Neural progenitor cell (in vitro differentiated cells): ENCODE measurements around the gene CCDC102B. TPM values are rescaled to one million over a fixed set of nuclear protein-coding genes. Genes with fewer than 3 reads are reported as not detected.

Experiments used
- DNase-seq: peaks from one replicate; pipeline ENCODE4 v3.0.0-alpha.2; 2016; ENCODE audit warnings: low spot score
- H2AFZ ChIP-seq: fragments of 200-600 bp; sonication (generic); replicated peaks from 2 replicates; pipeline ENCODE4 v1.6.1; 2016; ENCODE audit warnings: antibody characterized with exemption
- H3F3A ChIP-seq: fragments of 200-600 bp; sonication (generic); 2 replicates; pipeline ENCODE4 v1.6.1; 2016; ENCODE audit warnings: antibody characterized with exemption, low read depth
- H3K27ac ChIP-seq: fragments of 200-600 bp; sonication (generic); 2 replicates; pipeline ENCODE4 v1.5.1; 2016; ENCODE audit warnings: mild to moderate bottlenecking
- H3K27me3 ChIP-seq: fragments of 200-600 bp; sonication (generic); 2 replicates; pipeline ENCODE4 v1.6.1; 2016; ENCODE audit warnings: mild to moderate bottlenecking, moderate library complexity
- H3K36me3 ChIP-seq: fragments of 200-600 bp; sonication (generic); 2 replicates; pipeline ENCODE4 v1.5.1; 2016
- H3K4me1 ChIP-seq: fragments of 200-600 bp; sonication (generic); 2 replicates; pipeline ENCODE4 v1.6.1; 2016; ENCODE audit warnings: mixed run types
- H3K4me2 ChIP-seq: fragments of 200-600 bp; sonication (generic); 2 replicates; pipeline ENCODE4 v1.6.1; 2016
- H3K4me3 ChIP-seq: fragments of 200-600 bp; sonication (generic); 2 replicates; pipeline ENCODE4 v1.5.1; 2016
- H3K79me2 ChIP-seq: fragments of 200-600 bp; sonication (generic); 2 replicates; pipeline ENCODE4 v1.6.1; 2016; ENCODE audit warnings: low read depth
- H3K9ac ChIP-seq: fragments of 200-600 bp; sonication (generic); 2 replicates; pipeline ENCODE4 v1.6.1; 2016
- H3K9me3 ChIP-seq: fragments of 200-600 bp; sonication (generic); 2 replicates; pipeline ENCODE4 v1.5.1; 2016; ENCODE audit warnings: low read depth
- H4K20me1 ChIP-seq: fragments of 200-600 bp; sonication (generic); 2 replicates; pipeline ENCODE4 v1.6.1; 2016; ENCODE audit warnings: low read depth
- H3K27ac Mint-ChIP-seq: 3 replicates; pipeline ENCODE4 v1.8.0; 2021; ENCODE audit warnings: mixed read lengths
- H3K27me3 Mint-ChIP-seq: 2 replicates; pipeline ENCODE4 v1.8.0; 2022; ENCODE audit warnings: low read depth, mild to moderate bottlenecking, inconsistent platforms, moderate library complexity, mixed read lengths; ENCODE audit not compliant: insufficient read depth
- H3K36me3 Mint-ChIP-seq: 3 replicates; pipeline ENCODE4 v1.8.0; 2021; ENCODE audit warnings: mixed read lengths
- H3K4me1 Mint-ChIP-seq: 3 replicates; pipeline ENCODE4 v1.8.0; 2021; ENCODE audit warnings: mixed read lengths
- H3K4me3 Mint-ChIP-seq: 3 replicates; pipeline ENCODE4 v1.8.0; 2021; ENCODE audit warnings: mild to moderate bottlenecking, moderate library complexity, mixed read lengths
- H3K9me3 Mint-ChIP-seq: 3 replicates; pipeline ENCODE4 v1.8.0; 2020; ENCODE audit warnings: mixed read lengths
- EZH2 ChIP-seq: fragments of 200-600 bp; sonication (generic); IDR thresholded peaks from 2 replicates; pipeline ENCODE4 v1.6.1; 2017; ENCODE audit warnings: antibody characterized with exemption, mild to moderate bottlenecking, moderate library complexity
- EZH2phosphoT487 ChIP-seq: fragments of 200-600 bp; sonication (generic); IDR thresholded peaks from 2 replicates; pipeline ENCODE4 v1.6.1; 2017; ENCODE audit warnings: antibody characterized with exemption
- total RNA-seq: library from RNA; depleted of rRNA; stranded (reverse); fragments of >200 nt; gene quantifications from 2 replicates; pipeline ENCODE4 v1.2.3, GENCODE V29; 2015; ENCODE audit warnings: low replicate concordance
- TF ChIP-seq, protein P1 (sequence below): fragments of 200-600 bp; sonication (generic); IDR thresholded peaks from 2 replicates; pipeline ENCODE4 v1.5.1; 2017; ENCODE audit warnings: antibody characterized with exemption, mild to moderate bottlenecking

Gene CCDC102B
- total RNA-seq, 1 donor from 2014 or later = 26.2 TPM

DNA sequence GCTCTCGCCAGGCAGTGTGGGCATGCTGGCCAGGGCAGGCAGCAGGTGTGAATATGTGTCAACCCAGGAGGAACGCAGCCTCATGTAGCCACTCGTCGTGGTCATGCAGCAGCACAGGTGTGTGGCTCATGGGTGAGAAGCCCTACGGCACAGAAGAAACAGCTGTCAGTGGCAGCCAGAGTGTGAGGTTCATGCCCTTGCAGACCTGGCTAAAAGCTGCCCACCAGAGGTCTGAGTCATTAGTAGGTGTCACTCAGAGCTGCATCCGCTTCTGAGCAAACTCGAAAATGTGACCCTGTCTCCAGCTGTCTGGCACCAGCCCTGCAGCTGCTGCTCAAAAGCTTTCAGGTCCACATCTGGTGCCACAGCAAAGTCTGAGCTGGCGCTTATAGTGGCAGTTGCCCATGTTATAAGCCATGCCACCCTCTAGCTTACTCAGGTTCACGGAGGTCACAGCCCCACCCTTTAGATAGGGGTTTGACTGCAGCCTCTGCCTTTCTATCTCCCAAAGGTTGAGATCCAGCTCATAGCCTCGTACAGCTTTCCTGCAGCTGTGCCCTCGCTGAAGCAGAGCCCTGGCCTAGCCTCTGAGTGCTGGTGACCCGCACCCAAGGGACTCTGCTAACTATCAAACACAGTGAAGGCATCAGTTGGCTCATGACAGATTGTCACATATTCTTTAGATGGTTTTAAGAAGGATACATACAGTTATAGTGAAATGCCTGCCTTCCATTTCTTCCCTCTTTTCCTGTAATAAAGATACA lies 195.0 kb downstream of the CCDC102B start:
- Mint-ChIP-seq H3K9me3 (peaks cover 12% of the 10 kb centered on the region), H3K27ac (no peak overlapping the region), H3K27me3 (no peaks in the 10 kb centered on the region), H3K36me3 (no peaks in the 10 kb centered on the region), H3K4me3 (no peak overlapping the region), H3K4me1 (peaks cover 13% of the 10 kb centered on the region)
- Histone ChIP-seq H3K27ac (no peak overlapping the region), H3K9ac (no peak overlapping the region), H3K27me3 (no peaks in the 10 kb centered on the region), H3K79me2 (no peaks in the 10 kb centered on the region), H3K36me3 (no peaks in the 10 kb centered on the region), H3K4me1 (no peaks in the 10 kb centered on the region), H3K4me3 (no peak overlapping the region), H3F3A (no peaks in the 10 kb centered on the region), H2AFZ (no peak overlapping the region), H3K9me3 (no peaks in the 10 kb centered on the region), H3K4me2 (no peak overlapping the region), H4K20me1 (no peaks in the 10 kb centered on the region)
- DNase-seq = no peak
- no peak for TF ChIP-seq EZH2
- TF ChIP-seq, protein P1, sequence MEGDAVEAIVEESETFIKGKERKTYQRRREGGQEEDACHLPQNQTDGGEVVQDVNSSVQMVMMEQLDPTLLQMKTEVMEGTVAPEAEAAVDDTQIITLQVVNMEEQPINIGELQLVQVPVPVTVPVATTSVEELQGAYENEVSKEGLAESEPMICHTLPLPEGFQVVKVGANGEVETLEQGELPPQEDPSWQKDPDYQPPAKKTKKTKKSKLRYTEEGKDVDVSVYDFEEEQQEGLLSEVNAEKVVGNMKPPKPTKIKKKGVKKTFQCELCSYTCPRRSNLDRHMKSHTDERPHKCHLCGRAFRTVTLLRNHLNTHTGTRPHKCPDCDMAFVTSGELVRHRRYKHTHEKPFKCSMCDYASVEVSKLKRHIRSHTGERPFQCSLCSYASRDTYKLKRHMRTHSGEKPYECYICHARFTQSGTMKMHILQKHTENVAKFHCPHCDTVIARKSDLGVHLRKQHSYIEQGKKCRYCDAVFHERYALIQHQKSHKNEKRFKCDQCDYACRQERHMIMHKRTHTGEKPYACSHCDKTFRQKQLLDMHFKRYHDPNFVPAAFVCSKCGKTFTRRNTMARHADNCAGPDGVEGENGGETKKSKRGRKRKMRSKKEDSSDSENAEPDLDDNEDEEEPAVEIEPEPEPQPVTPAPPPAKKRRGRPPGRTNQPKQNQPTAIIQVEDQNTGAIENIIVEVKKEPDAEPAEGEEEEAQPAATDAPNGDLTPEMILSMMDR = no peak
- TF ChIP-seq EZH2phosphoT487 = no peak

DNA sequence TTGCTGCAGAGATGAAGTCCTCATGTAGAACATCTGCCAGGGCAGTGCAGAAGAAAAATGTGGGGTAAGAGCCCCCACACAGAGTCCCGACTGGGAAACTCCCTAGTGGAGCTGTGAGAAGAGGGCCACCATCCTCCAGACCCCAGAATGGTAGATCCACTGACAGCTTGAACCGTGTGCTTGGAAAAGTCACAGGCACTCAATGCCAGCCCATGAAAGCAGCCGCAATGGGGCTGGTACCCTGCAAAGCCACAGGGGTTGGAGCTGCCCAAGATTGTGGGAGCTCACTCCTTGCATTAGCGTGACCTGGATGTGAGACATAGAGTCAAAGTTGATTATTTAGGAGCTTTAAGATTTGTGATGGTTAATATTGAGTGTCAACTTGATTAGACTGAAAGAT lies 197.8 kb downstream of the CCDC102B start:
- Mint-ChIP-seq H3K9me3 (peaks cover 12% of the 10 kb centered on the region), H3K4me3 (no peak overlapping the region), H3K36me3 (no peaks in the 10 kb centered on the region), H3K27ac (no peak overlapping the region), H3K4me1 (peaks cover 11% of the 10 kb centered on the region), H3K27me3 (no peaks in the 10 kb centered on the region)
- Histone ChIP-seq H2AFZ (no peak overlapping the region), H3K4me3 (no peak overlapping the region), H3K27me3 (no peaks in the 10 kb centered on the region), H3K4me1 (no peaks in the 10 kb centered on the region), H3K9ac (no peak overlapping the region), H3F3A (no peaks in the 10 kb centered on the region), H3K9me3 (no peaks in the 10 kb centered on the region), H3K4me2 (no peak overlapping the region), H3K79me2 (no peaks in the 10 kb centered on the region), H3K27ac (no peak overlapping the region), H4K20me1 (no peaks in the 10 kb centered on the region), H3K36me3 (no peaks in the 10 kb centered on the region)
- no peak for DNase-seq
- TF ChIP-seq, protein P1 = no peak
- no peak for TF ChIP-seq EZH2
- TF ChIP-seq EZH2phosphoT487 = no peak

DNA sequence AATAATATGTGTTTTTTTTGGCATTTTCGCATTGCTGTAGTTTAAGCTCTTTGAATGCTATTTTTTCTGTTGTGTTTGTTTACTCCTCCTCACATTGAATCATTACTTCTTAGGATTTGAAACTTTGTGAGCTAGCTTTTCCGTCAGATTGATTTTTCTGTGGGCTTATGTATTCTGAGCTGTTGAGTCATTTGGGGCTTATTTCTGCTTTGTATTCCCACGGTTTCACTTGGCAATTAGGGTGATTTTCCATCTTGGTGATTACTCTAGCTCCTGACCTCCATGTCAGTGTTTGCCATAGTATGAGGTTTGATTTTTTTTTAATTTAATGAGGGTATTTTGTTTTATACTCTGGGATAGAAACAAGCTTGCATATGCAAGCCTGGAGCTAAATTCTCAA lies 200.0 kb downstream of the CCDC102B start:
- no peaks in the 10 kb centered on the region for H3K36me3 ChIP-seq
- H3K36me3 Mint-ChIP-seq = no peaks in the 10 kb centered on the region
- no peak for DNase-seq

More for the DNA sequence above, 200.0 kb downstream of the CCDC102B start:
- no peak for TF ChIP-seq EZH2phosphoT487
- TF ChIP-seq EZH2 = no peak
- TF ChIP-seq, protein P1 = no peak
- Mint-ChIP-seq H3K27me3 (no peaks in the 10 kb centered on the region), H3K4me3 (no peak overlapping the region), H3K9me3 (peaks cover 12% of the 10 kb centered on the region), H3K4me1 (no peaks in the 10 kb centered on the region), H3K27ac (no peak overlapping the region)
- no peaks in the 10 kb centered on the region for H3K79me2 ChIP-seq
- no peaks in the 10 kb centered on the region for H4K20me1 ChIP-seq
- no peak overlapping the region for H3K4me2 ChIP-seq
- no peaks in the 10 kb centered on the region for H3K9me3 ChIP-seq
- no peak overlapping the region for H3K27ac ChIP-seq
- H3K4me1 ChIP-seq = no peaks in the 10 kb centered on the region
- no peaks in the 10 kb centered on the region for H3F3A ChIP-seq
- no peaks in the 10 kb centered on the region for H3K27me3 ChIP-seq
- no peak overlapping the region for H3K9ac ChIP-seq
- H2AFZ ChIP-seq = no peak overlapping the region
- H3K4me3 ChIP-seq = no peak overlapping the region
